NCI-H526 (cell line): Measurements from ENCODE around the gene ADGRF1.
A peak's percentile ranks its signal among the peaks of the same experiment; 100 is the strongest.
"Not testable (repeated sequence)": the region's sequence is repeated elsewhere in the genome, so short reads cannot be mapped to it uniquely, and the experiment has no call there.

Source experiments
- DNase-seq, 2 experiments: peaks; one replicate each; lab custom pipeline; 2025; lab: John Stamatoyannopoulos, UW

Gene ADGRF1

GRCh38 chr6:47061309-47062300 is 19.5 kb upstream of the ADGRF1 start:
- DNase-seq = no peak

- no peak for DNase-seq
Measured at GRCh38 chr6:47059216-47059885, 17.2 kb upstream of the ADGRF1 start.

GRCh38 chr6:47057830-47058540 is 15.9 kb upstream of the ADGRF1 start:
- no peak for DNase-seq

GRCh38 chr6:47056832-47057231 is 14.7 kb upstream of the ADGRF1 start:
- no peak for DNase-seq

- not testable (repeated sequence) for DNase-seq
Measured at GRCh38 chr6:47054302-47054701, 12.2 kb upstream of the ADGRF1 start.

- no peak for DNase-seq
Measured at GRCh38 chr6:47048638-47049037, 6.5 kb upstream of the ADGRF1 start.

- DNase-seq = peak; percentile 90 to 93
Measured at GRCh38 chr6:47047479-47048407, 5.6 kb upstream of the ADGRF1 start.

GRCh38 chr6:47047097-47047478 is 5.0 kb upstream of the ADGRF1 start:
- peak in 1 of 2 experiments; percentile 37 for DNase-seq

- no peak for DNase-seq
Measured at GRCh38 chr6:47044397-47044796, 2.3 kb upstream of the ADGRF1 start.

- DNase-seq = no peak
Measured at GRCh38 chr6:47043286-47043685, 1.2 kb upstream of the ADGRF1 start.

- peak in 1 of 2 experiments; percentile 7 for DNase-seq
Measured at GRCh38 chr6:47041741-47042140, 391 bp downstream of the ADGRF1 start.

- peak; percentile 96 to 97 for DNase-seq
Measured at GRCh38 chr6:47034926-47035325, 7.2 kb downstream of the ADGRF1 start.

- no peak for DNase-seq
Measured at GRCh38 chr6:47034421-47034820, 7.7 kb downstream of the ADGRF1 start.

- no peak for DNase-seq
Measured at GRCh38 chr6:47032974-47033765, 9.0 kb downstream of the ADGRF1 start.

- DNase-seq = no peak
Measured at GRCh38 chr6:47031656-47032055, 10.5 kb downstream of the ADGRF1 start.

- no peak for DNase-seq
Measured at GRCh38 chr6:47029865-47030561, 12.1 kb downstream of the ADGRF1 start.

- DNase-seq = no peak
Measured at GRCh38 chr6:47028835-47029360, 13.2 kb downstream of the ADGRF1 start.

- DNase-seq = no peak
Measured at GRCh38 chr6:47027315-47027714, 14.8 kb downstream of the ADGRF1 start.

- no peak for DNase-seq
Measured at GRCh38 chr6:47026679-47027078, 15.5 kb downstream of the ADGRF1 start.

GRCh38 chr6:47023573-47023972 is 18.6 kb downstream of the ADGRF1 start:
- no peak for DNase-seq
